Spleen (tissue), 7 donors: ENCODE measurements around the gene ARL5C.

Experiments
- CTCF ChIP-seq, 11 experiments: fragments of 200-600 bp in 7 of 11; fragments of 450-650 bp in 4 of 11; sonication (generic) in 4 of 11; IDR thresholded peaks in 8 of 11; conservative IDR thresholded peaks in 3 of 11; 1 replicate in 7 of 11; 2 replicates in 4 of 11; pipeline versions ENCODE4 v1.4.0 to v1.8.0; 2016 to 2021; ENCODE audit warnings: antibody characterized with exemption in 11 of 11, inconsistent platforms in 4 of 11, mild to moderate bottlenecking in 1 of 11
- POLR2AphosphoS5 ChIP-seq, 3 donors: sonication (generic); formaldehyde crosslinking; IDR thresholded peaks; one replicate each; pipeline ENCODE4 v1.5.1; 2017; ENCODE audit warnings: antibody characterized with exemption in 3 of 3
- donor health status: DM: no; HTN: no; CAD: no; lungs with moderate emphysema.
- donor health status: DM: no; HTN: no; CAD: no.
- donor health status: DM: no; HTN: no; CAD: no.

- no peak for TF ChIP-seq POLR2AphosphoS5 (IDR thresholded peaks at IDR 0.05)
- no peak for TF ChIP-seq CTCF (IDR thresholded peaks at IDR 0.05 in 8 of 11, conservative IDR thresholded peaks at IDR 0.05 in 3 of 11)
Measured at GRCh38 chr17:39195568-39196160, 29.7 kb upstream of the ARL5C start.
